ENCODE data around the gene PCNX1.
"Not testable (repeated sequence)": the region's sequence is repeated elsewhere in the genome, so short reads cannot be mapped to it uniquely, and the experiment has no call there.

Gene PCNX1

DNA sequence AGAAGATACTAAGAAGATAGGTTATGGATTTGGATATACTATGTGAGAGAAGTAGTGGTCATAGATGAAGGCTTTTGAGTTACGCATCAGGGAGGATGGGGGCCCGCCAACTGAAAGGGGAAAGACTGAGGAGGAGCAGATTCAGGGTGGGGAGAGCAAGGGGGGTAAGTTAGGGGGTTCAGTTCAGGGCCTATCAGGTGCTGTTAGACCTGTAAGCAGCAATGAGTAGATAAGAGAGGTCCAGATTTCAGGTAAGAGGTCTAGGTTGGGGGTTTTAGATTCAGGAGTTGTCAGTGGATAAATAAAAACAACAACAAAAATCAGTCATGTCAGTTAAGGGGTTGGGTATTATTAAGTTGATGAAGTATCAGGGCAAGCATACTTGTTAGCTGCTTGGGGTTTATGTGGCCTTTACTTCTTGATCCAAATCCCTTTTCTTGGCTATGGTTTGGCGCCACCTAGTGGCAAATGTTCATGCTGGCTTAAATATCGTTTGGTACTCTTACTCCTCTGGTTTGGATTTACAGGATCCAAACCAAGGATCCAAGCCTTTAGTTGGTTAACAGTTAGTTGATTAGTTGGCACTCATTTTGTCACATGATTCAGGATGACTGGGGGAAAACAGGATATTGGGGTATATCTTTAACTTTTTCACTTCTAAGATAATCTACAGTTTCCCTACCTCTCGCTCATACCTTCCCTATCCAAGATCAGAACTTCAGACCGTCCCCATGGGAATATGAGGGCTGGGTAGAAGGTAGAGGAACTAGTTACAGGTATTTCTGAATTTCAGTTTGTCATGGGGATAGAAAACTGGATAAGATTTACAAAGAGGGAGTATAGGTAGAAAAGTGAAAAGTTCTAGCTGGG, 65.1 kb downstream of the PCNX1 start:
- DNase-seq = peak; percentile 78

DNA sequence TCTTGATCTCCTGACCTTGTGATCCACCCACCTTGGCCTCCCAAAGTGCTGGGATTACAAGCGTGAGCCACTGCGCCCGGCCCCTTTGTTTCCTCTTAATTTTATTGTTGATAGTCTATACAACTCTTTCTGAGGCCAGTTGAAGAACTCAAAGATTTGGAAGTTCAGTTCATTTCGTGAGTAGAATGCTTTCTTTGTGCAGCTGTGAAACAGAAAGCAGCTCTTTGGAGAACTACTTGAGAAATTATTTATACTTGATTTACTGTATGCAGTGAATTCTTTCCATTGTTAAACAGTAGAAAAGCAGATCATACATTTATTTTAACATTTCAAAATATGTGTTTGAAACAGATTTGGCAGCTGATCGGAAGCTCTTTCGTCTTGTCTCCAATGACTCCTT, 69.3 kb downstream of the PCNX1 start:
- DNase-seq = no peak

DNA sequence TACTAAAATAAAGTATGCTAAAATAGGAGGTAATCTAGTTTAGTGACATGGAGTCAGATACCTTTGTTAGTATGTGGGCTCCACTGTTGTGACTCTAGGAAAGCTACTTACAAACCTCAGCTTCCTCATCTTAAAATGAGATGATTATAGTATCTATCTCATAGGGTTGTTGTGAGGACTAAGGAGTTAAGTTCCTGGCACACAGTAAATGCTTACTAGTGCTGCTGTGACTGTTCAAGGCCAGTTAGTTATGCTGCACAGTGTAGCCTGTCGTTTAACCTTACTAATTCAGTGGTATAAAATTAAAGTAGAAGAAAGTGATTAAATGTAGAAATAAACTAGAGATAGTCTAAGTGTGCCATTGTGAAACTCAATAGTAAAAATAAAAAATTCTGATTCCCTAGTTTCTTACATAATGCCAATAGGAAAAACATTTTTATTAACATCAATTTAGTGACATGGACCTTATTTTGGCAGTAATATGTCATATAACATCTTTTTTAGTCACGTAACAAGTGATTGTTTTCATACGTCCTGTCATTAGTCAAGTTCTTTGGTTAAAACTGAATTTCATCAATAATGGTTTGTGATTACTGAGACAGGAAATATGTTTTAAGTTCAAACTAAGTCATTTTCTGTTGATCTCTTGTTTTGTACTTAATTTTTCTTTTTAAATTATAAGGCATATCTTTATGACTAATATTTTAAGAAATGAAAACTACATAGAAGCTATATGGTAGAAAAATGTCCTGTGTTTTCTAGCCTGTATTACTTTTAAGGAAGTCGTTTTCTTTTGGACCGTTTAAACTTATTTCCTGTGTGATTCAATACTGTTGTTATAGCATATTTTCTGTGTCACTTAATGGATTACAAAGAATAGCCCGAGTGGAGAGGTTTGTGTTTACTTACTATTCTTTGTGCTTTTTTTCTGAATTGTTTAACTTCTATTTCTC, 74.0 kb downstream of the PCNX1 start:
- DNase-seq = no peak

DNA sequence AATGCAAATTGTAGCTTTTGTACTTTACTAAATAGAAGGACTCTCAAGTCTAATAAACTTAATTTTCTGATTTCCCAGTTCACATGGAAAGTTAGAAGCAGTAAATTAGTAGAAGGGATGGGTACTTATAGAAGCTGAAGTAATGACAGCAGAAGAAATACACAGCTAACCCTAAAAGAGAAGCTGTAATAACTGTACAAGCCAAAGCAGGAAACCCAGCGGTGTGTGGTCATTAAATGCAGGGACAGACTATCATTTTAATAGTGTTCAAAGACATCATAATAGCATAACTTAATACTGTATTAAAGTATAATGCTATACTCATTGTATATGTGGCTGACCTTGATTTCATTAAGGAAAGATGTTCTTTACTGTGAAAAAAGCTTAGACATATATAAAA, 74.9 kb downstream of the PCNX1 start:
- no peak for DNase-seq

DNA sequence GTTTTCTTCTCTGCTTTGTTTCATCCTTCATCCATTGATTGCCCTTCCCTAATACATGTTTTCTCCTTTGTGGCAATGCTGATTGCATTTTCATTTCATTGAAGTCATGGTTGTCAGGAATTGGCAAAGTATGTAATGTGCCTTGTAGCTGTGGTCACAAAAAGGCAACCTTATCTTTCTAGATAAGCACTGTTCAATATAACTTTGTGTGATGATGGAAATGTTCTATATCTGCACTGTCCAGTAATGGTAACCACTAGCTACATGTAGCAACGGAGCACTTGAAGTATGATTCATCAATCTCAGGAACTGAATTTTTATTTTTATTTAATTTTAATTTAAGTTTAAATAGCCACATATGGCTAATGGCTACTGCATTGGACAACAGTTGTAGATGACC, 79.8 kb downstream of the PCNX1 start:
- DNase-seq = no peak

DNA sequence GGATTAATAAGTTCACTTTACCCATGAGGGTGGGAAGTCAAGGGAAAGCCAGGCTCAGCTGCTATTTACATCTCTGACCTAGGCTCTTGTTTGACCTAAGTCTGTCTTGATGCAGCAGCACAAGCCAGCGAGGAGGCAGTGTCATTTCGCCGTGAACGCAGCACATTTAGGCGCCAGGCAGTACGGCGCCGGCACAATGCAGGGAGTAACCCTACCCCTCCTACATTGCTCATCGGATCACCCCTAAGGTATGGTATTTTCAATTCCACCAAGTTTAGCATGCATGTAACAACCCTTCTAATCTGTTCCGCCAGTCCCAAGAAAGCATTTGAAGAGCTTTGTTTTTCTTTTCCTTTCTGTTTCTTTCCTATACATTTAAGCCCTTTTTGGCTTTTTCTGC, 81.2 kb downstream of the PCNX1 start:
- DNase-seq = no peak

DNA sequence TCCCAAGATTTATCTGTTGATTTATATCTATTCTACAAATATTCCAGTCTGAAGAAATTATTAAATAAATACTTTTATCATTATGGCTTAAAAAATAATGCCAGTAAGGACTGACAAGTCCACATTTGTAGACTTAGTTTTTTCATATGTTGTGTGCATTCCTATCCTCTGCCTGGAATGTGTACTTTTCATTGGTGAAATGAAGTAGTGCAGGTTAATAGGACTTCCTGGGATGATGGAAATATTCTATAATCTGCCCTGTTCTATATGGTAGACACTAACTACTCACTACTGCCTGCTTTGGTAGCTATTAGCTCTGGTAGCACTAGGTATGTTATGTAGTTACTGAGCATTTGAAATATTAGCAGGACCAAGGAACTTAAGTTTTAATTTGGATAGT, 86.7 kb downstream of the PCNX1 start:
- no peak for DNase-seq

DNA sequence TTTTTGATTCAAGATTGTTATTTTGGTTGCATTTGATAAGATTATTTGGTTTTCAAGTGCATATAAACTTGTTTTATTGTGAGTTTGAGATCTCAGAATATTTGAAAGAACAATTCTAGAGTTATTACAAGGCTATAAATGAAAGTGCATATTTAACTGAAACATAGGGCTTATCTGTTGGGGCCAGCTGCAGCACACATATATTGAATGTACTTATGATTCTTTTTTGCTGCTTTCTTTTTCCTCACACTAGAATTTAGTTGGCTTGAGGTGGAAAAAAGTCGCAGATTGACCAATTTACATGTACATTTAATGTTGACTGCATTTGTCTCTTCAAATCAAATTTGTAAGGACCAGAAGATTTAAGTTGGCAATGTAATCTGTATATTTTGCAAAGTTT, 88.0 kb downstream of the PCNX1 start:
- no peak for DNase-seq

DNA sequence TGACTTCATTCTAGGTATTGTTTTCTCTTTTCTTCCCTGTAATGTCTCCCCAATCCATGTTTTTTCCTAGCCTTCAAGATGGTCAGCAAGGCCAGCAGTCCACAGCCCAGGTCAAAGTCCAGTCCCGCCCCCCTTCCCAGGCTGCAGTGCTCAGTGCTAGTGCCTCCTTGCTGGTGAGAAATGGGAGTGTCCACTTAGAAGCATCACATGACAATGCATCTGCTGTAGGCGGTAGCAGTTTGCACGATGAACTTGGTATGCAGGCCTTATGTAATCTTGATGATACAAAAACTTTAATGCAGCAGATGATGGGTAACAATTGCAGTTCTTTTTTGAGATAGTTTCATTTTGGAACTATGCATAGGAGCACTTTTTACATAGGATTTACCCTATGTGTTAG, 88.4 kb downstream of the PCNX1 start:
- DNase-seq = no peak

DNA sequence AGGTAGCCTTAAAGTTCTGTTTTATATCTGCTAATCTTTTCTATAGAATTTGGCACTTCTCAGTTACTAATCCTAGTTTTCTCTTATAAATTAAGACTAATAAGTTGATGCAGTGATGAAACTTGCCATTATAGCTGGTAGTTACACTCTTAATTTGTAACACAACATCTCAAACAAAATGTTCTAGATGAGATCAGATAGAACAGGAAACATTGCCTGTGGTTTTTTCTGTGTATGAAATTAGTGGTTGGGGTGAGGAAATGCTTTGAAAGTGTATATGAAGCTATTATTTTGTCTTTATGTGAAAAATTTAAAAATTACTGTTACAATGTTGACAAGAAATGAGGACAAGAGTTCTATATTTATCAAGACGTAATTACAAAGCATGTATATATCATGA, 91.9 kb downstream of the PCNX1 start:
- no peak for DNase-seq

DNA sequence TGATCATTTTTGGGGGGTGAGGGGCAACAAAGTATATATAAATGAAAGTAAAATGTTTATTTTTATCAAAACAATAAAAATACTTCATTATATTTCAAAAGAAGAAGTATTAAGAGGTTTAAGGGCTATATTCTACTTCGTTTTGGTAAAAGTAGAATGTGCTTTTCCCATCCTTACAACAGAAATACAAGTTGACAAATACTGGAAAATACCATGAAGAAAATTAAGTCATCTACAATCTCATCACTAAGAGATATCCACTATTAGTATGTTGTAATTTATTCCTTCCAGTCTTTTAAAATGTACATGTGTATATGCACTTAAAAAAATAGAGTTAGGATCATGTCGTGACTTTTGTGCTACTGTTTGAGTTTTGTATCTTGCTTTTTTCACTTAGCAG, 92.8 kb downstream of the PCNX1 start:
- no peak for DNase-seq

DNA sequence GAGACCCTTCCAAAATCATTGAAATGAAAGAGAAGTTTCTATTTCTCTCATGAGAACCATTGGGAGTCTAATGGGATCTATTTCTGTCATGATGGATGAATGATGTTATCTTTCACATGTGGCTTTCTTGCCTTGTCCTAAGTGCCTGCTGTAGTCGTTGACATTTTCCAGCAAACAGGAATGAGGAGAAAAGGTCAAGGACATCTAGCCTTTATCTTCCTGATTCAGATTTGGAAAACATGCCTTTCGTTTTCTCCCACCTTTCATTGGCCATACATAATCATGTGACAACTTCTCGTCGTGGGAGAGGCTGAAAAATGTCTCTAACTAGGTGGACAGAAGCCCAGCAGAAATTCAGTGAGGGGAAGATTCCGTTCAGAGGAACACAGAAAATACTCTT, 94.5 kb downstream of the PCNX1 start:
- DNase-seq = no peak

DNA sequence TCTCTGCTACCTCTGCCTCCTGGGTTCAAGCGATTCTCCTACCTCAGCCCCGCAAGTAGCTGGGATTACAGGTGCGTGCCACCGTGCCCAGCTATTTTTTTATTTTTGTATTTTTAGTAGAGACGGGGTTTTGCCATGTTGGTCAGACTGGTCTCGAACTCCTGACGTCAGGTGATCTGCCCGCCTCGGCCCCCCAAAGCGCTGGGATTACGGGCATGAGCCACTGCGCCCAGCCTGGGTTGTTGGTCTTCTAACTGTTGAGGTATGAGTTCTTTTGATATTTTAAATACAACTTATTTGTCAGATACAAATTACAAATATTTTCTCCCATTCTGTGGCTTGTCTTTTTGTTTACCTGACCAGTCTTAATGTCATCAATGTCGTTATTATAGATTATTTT, 95.9 kb downstream of the PCNX1 start:
- no peak for DNase-seq

DNA sequence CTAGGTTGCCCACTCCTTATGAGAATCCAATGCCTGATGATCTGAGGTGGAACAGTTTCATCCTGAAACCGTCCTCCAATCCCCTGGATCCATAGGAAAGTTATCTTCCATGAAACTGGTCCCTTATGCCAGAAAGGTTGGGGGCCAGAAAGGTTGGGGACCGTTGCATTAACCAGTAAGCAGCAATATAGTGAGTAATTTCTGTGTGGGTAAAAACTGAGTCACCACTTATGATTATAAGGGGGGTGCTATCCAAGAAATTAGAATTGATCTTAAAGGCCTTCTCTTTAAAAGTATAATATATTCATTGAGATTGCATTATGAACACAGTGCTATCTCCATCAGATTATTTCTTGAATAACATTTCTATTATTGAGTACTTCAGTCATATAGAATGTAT, 97.2 kb downstream of the PCNX1 start:
- DNase-seq = no peak

DNA sequence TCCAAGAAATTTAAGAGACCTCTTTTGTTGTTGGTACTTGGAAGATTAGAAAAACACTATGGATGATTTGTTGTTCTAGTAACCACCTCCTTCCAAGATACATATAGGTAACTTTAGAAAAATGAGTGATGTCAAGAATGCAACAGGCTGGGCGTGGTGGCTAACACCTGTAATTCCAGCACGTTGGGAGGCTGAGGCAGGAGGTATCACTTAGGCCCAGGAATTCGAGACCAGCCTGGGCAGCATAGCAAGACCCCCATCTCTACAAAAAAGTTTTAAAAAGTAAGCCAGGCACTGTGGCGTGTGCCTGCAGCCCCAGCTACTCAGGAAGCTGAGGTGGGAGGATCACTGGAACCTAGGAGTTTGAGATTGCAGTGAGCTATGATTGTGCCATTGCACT, 97.8 kb downstream of the PCNX1 start:
- DNase-seq = no peak

DNA sequence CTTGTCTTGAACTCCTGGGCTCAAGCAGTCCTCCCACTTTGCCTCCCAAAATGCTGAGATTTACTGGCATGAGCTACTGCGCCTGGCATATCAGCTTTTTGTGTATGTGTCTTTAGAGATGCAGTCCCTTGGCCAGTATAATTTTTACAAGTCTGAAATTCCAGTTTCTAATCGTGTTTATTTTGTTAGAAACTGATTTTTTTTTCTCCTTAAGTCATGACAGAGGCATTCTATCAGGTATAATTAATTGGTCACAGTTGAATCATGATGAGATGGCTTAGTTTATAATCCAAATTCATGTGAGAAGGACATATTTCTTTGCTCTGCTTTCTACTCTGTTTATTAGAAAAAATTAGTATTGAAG, 98.9 kb downstream of the PCNX1 start:
- DNase-seq = no peak

DNA sequence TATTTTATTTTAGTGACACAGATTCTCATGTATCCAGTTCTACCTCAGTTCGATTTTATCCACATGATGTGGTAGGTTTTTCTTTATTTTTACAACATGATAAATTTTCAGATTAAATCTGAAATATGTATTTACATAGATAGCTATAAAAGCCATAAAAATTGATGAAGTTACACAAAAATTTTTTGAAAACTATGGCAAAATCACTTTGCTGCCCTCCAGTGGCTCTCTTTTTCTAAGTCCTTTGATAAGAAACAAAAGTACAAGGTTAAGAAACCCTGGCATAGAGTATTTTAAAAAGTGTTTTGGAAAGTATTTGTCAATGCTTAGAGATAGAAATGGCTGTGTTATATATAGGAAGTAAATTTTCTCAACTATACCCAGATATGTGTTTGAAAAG, 104.2 kb downstream of the PCNX1 start:
- no peak for DNase-seq

DNA sequence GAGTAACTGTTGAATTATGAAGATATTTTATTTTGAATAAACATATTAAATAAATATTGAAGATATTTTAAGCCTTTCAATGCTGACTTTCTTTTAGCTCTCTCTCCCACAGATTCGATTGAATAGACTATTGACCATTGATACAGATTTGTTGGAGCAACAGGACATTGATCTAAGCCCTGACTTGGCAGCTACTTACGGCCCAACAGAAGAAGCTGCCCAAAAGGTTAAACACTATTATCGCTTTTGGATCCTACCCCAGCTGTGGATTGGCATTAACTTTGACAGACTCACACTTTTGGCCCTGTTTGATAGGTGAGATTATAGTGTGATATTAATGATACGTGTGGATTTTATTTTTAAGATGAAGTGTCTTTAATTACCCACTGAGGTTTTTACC, 105.6 kb downstream of the PCNX1 start:
- DNase-seq = no peak

DNA sequence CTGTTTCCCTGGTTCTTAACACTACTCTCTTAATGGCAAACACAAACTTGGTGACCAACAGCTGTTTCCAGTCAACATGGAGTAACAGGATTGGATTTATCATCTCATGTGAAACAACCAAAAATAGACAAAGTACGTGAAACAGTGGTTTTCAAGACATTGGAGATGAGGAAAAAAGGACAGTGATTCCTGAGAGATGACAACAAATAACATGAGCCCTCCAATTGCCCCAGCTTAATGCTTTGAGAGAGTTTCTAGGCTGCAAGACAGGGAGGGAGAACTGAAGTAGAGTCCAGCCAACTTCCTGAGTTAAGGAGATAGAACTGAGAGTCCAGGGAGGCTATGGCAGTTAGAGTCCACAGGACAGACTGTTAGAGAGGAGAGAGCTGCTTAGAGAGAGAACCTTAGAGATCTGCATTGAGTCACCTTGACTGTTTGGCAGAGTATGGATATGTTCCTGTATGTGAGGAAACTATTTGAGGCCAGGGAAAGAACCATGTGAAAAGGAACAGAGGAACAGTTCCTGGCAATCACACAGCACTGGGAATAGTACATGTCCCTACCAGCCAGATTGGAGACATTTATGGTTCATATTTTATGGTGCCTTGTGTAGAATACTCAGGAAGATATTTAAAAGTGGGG, 106.4 kb downstream of the PCNX1 start:
- no peak for DNase-seq

DNA sequence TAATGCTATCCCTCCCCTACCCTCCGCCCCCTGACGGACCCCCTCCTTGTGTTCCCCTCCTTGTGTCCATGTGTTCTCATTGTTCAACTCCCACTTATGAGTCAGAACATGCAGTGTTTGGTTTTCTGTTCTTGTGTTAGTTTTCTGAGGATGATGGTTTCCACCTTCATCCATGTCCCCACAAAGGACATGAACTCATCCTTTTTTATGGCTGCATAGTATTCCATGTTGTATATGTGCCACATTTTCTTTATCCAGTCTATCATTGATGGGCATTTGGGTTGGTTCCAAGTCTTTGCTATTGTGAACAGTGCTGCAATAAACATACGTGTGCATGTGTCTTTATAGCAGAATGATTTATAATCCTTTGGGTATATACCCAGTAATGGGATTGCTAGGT, 112.7 kb downstream of the PCNX1 start:
- not testable (repeated sequence) for DNase-seq

DNA sequence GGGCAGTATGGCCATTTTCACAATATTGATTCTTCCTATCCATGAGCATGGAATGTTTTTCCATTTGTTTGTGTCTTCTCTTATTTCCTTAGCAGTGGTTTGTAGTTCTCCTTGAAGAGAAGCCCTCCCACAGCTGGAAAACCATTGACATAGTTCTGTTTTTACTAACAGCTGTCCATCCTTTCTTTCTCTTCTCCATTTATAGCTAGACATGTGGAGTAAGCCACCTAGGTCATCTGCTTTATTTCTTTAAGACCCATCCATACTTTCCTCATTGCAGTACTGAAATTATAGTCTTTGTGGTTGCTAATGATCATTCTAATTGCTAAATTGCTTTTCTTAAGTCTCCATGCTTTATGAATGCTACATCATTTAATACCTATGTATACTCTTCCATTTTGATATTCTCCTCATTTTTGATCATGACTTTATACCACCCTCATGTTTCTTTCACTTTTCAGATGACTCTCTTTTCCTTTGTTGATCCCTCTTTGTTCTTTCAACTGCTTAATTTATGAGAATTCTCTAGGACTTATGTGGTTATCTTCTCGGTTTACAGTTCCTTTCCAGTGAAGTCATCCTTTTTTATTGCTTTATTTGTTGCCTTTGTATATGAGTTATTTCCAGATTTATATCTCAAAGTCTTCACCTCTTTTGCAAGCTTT, 114.2 kb downstream of the PCNX1 start:
- DNase-seq = no peak

DNA sequence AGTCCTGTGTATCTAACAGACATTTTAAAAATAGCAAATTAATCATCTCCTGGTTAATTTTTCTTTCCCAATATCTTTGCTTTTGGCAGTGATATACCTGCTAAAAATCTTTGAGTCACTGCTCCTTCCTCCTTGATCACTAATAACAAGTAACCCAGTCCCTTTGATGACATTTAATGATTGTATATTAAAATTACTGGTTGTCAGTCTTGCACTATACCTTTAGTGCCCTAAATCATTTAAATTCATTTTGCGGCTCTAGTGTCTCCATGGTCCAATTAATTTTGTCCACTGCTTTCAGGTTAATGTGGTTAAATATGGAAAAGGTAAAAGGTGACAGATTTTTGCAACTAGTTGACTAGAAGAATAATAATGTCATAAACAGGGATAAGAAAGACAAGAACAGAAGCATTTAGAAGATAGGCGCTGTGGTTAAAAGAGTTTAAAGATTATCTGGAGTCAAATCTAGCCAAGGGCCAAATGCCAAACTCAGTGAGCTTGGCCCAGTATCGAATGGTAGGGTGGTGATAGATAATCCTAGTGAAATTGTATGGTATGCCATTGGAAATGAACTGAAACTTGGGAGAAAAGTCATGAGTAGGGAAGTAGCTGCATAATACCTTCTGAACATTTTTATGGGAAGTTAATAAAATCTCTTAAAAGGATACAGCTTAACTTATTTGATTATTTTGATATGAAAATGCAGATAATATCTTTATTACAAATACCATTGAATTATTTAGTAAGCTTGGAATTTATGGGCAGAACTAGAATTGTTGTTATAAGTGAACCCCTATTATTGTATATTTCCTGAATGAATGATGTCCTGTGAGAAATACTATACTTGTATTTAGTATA, 115.0 kb downstream of the PCNX1 start:
- DNase-seq = no peak

All from activated T-cell treated with anti-CD3 and anti-CD28 coated beads, Interleukin-2, amount 50 U/mL, for 1 hour (primary cell).